ENCODE results near the gene ARL5B.
A peak's percentile ranks its signal among the peaks of the same experiment; 100 is the strongest.

The ARL5B gene

DNA sequence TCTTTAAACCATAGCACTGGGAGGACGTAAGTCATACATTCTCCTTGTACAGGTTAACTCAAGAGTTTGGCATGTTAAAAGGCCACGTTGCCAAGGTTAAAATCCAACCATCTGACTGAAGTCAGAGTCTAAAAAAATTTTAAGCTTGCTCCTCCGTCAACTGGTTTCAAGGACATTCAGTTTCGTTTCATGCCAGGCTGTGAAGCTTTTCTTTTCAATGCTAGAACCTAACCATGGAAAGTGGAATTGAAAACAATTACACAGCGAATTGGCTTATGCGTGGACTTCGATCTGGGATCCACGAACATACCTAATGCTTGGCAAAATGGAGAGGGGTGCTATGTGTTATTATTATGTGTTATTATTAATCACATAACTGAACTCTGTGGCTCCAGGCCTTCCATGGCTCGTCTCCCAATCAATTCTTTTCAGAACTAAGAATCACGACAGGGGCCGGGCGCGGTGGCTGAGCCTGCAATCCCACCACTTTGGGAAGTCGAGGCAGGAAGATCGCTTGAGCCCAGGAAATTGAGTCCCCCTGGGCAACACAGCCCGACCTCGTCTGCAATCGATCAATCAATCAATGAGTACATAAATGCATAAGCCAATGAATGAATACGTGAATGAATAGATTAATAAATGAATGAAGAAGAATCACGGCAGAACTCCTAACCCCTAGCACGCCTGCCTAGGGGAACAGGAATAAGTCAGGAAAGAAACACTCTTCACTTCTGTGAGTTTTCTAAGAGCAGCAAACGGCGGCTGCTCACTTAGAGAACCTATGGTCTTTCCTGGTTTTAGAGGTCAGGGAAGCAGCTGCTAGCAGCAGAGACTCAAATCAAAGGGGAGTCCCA, 733 bp upstream of the ARL5B start:
- peak in 1 of 2 donors; percentile 1 for DNase-seq (ENCODE audit: low read depth in 2 of 2)

DNA sequence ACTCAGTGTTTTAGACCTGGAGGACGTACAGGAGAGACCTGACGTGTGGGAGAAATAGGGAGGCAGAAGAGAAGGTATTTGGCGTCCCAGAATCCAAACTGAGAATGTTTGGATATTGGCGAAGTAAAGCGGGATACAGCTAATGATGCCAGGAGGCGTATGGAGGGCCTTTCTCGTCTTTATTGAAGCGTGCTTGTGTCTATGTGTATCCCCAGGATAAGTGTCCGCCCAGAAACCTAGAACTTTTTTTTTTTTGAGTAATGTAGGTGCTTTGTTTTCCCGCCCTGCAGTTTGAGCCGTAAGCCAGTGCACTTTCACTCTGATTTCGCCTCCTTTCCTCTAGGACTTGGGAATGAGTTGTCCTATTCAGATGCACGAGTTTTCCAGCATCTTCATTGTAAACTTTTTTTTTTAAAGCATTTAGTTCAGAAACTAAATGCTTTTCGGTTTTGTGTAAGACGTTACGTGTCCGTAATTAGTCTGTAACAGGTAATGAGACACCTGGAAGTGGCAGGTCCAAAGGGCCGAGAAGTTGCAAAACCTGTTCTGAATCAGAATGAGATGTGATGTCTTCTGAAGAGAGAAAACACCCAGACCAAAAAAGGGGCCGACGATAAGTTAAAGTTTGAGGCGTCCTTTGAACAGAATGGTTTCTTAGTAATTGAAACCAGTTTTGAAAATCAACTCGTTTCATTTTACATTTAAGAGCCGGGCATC, 746 bp downstream of the ARL5B start:
- DNase-seq (ENCODE audit: low read depth in 2 of 2): peak in 1 of 2 donors; percentile 1

DNA sequence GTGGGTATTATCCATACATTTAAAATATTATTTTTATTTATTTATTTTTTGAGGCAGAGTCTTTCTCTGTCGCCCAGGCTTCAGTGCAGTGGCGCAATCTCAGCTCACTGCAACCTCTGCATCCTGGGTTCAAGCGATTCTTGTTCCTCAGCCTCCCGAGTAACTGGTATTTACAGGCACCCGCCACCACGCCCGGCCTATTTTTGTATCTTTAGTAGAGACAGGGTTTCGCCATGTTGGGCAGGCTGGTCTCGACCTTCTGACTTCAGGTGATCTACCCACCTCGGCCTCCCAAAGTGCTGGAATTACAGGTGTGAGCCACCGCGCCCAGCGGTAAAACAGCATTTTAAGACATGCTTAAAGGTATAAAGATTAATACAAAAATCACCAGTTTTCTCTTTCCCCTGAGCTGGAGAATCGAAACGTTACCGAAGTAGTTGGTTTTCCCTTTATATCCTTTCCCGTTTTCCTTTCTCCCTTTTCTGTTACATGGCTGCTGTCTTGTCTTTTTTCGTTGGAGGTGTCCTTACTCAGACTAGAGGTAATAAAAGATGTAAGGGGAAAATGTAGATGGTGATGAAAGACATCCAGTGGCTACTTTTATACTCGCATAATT, 1.7 kb downstream of the ARL5B start:
- DNase-seq (ENCODE audit: low read depth in 2 of 2): no peak

DNA sequence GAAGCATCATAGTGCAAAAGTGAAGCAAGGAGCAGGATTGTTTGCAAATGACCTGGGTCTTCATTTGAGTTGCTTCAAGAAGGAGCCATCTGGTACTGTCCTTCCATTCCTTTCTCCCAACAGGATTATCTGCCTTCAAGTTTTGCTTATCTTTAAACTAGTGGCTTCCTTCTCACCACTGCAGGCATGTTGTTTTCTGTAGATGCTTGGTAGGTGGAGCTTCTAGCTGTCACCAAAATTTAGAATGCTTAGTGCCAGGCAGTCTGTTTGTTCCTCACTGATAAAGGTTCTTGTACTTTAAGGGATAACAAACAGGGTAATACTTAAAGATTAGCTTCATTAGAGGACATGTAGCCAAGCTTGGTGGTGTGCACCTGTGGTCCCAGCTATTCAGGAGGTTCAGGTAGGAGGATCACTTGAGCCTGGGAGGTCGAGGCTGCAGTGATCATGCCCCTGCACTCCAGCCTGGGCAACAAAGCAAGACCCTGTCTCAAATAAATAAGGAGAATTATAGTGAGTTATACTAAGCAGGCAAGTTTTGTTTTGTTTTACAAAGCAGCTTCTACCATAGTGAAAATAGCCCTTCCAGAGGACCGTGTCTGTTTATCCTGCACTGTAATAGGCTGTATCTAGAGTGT, 5.7 kb downstream of the ARL5B start:
- DNase-seq (ENCODE audit: low read depth in 2 of 2): no peak

DNA sequence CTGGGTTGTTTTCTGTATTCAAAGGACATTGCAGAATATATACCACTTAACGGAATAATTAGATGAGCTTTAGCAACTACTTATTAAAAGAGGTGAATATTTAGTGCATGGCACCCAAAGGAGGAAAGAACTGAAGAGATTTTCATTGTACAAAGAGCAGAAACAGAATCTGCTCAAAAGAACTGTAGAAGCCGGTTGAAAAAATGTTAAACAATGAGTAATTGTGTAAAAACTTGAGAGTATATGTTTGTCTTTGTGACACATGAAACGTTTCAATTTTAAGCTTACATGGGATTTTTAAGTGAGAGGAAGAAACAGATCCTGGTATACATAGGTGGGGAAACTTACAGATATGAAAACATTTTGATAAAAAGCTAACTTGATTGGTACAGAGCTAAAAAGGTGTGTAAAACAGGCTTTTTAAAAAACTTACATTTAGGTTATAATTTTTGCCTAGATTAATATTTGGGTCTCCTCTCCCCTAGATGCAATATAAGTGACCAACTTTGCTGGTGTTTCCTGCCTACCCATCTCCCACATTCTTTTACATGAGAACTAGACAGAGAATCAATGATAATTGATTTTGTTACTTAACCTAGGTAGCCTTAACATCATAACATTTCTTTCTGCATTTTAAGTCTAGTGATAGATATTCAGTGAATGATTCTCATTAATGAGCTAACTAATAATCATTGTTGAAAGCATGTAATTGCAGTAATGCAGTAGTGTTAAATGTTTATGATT, 6.8 kb downstream of the ARL5B start:
- DNase-seq (ENCODE audit: low read depth in 2 of 2): no peak

DNA sequence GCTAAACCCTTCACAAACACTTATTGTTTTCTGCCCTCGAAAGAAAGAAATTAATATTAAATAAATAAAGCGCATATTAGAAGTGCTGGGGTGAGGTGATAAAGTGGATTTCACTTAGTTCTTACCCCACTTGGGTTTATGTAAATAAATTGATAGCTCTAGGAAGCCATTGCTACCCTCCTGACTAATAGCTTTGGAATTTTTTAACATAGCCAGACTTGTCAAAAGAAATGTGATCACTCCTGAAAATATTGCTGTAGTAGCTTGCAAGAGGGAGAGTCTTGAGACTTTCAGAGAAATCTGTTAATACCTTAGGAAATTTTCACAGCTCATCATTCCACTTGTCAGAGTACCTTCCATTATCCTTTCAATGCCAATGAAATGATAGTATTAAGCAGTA, 7.6 kb downstream of the ARL5B start:
- DNase-seq (ENCODE audit: low read depth in 2 of 2): no peak

DNA sequence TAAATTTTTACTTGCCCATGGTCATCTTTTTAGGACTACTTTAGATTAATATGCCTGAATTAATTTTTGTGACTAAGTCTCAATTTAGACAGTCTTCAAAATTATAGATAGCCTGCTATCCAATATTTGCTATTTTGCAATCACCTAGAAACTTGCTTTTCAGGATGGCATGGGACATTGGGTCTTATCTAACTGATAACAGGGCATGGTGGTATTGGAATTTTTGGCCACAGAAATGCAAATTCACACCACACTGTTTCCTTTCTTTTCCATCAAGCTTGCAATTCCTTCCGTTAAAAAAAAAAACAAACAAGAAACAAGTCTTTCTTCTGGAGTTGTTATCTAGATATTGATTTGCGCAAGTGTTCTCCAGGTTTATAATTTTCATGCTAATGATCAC, 8.8 kb downstream of the ARL5B start:
- DNase-seq (ENCODE audit: low read depth in 2 of 2): no peak

DNA sequence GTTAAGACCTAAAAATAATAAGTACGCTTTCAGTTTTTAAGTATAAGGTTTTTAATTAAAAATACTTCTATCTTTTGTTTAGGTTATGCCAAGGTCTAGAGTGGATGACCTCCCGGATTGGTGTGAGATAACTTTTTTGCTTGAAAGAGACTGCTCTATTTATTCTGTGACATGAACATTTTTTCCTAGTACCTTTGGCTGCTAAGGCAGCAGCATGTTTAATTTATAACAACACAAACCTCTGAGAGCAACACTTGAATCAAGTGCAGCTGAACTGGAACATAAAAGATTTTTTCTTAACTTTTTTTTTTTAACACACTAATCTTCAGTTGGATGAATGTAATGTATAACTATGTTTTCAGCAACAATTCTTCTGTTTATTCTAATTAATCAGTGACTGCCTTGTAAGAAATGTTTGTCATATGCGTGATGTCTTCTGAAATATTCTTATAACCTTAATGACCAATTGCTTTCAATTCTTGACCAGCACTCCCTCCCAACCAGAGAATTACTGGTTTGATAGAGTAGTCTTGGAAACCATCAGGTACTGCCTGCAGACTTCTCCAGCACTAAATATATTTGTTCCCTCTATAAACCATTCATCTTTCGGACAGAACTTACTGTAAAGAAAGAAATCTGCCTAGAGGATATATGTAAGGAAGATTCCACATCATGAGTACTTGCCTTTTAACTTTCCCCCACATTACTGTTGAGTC, 16.0 kb downstream of the ARL5B start:
- DNase-seq (ENCODE audit: low read depth in 2 of 2): no peak

DNA sequence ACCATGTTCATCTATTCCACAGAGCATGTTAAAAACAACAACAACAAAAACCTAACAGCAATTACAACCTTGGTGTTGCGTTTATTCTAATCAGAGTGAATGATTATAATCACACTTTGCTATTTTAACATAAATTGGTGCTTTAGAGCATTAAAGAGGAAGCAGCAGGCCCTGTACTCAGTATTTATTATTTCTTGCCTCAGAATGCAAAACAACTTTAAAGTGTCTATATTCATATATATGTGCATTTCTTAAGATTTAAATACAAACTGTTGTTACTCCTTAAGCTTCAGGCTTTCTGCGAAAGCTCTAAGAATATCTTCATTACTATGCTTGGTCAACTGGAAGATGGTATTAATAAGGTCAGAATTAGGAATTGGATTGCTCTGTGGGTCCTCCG, 21.5 kb downstream of the ARL5B start:
- no peak for DNase-seq (ENCODE audit: low read depth in 2 of 2)

DNA sequence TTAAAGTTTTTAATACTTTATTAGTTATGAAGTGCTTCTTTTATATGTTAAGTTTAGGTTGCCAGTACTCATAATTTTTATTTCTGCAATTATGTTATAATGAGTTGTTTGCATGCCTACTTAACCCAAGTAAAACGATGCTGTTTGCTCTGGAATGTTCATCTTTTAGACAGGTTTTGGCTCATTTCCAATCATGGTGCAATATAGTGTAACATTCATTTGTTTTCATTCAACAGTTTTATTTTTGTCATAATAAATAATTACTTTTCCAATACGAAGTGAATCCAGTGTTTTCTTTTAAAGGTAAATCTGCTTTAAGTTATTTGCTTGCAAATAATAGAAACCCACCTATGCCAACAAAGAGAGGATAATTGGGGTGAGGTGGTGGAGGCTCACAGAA, 22.1 kb downstream of the ARL5B start:
- DNase-seq (ENCODE audit: low read depth in 2 of 2): no peak

DNA sequence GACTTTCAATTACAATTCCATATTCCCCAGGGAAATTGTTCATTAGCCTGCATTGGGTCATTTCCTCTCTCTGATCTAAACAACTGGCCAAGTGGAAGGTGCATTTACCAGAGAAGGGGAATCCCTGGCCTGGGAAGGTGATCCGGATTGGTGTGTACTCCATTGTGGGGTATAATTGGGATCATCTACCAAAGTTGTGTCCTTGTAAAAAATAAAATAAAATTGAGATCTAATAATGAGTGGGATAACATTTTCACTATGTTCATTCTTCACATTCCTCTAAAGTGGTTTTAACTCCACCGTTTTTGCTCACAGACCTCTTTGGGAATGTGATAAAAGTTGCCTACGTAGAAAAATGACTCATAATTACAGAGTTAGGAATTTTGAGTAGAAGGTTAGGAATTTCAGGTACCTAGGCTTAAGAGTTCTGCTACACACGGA, 22.8 kb downstream of the ARL5B start:
- no peak for DNase-seq (ENCODE audit: low read depth in 2 of 2)

DNA sequence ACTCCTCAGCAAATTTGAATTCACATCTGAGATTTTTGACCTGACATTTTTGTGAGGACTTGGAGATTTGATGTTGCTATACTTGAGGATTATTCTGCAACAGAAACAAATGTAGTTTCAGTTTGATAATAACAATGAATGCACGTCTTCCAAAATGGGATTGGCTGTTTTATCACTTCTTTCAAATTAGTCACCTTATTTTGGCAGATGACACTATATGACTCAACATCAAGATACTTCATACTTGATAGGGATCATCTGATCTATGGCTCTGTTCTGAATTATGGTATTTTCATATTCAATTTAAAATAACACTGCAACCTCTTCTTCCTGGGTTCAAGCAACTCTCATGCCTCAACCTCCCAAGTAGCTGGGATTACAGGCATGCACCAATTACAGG, 24.2 kb downstream of the ARL5B start:
- DNase-seq (ENCODE audit: low read depth in 2 of 2): no peak

DNA sequence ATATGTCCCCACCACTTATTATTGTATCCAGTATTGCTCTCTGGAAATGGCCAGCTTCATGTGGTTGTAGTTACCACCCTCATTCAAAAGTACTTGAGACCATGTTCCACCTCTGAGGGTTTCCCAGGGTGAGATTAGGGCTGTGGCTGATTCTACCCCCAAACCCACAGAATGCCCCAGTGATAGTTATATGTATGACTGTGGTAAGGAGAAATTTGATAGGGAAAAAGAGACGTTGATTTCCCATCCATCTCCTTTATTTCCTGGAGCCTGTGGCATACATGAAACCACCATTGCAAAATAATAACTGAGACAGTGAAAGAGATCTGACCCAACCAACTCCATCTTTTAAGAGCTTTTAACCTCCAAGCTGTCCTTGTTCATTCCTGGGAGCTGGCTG, 25.2 kb downstream of the ARL5B start:
- no peak for DNase-seq (ENCODE audit: low read depth in 2 of 2)

DNA sequence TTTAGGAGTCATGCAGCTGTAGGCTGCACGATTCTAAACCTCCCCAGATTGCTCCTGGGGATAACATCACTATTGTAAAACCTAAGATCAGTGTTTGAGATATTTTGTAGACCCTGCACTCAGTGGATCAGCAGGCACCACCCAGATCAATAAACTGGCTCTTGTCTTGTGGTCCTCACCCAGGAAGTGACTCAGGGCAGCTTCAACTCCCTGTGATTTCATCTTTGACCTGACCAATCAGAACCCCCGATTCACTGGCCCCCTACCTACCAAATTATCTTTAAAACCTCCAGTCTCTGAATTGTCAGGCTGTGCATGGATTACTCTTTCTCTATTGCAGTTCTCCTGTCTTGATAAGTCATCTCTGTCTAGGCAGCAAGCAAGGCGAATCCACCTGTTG, 25.7 kb downstream of the ARL5B start:
- DNase-seq (ENCODE audit: low read depth in 2 of 2): no peak

DNA sequence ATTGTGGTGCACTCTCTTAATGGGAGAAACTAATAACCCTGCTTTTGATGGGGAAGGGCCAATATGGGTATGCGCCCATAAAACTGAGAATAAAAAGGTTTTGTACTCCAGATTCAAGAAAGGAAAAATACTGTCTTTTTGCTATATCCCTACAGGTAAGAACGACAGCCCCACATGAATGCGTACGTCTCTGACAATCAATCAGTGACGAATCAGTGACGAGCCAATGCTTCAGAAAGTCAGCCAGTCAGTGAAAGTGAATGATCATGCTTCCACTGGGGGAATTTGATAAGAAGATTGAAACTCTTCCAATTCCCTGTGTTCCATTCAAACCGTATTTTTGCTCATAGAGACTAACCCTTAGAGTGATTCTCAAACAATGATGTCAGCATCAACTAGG, 26.3 kb downstream of the ARL5B start:
- no peak for DNase-seq (ENCODE audit: low read depth in 2 of 2)

DNA sequence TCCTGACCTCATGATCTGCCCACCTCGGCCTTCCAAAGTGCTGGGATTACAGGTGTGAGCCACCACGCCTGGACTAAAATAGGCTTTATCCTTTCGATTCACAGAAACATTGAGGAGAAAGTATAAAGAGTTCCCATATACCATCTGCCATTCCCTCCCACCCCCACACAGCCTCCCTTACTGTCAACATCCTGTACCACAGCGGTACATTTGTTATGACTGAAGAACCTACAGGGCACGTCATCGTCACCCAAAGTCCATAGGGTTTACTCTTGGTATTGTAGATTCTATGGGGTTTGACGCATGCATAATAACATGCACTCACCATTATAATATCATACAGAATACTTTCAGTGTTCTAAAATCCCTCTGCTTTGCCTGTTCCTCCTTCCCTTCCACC, 28.0 kb downstream of the ARL5B start:
- no peak for DNase-seq (ENCODE audit: low read depth in 2 of 2)

DNA sequence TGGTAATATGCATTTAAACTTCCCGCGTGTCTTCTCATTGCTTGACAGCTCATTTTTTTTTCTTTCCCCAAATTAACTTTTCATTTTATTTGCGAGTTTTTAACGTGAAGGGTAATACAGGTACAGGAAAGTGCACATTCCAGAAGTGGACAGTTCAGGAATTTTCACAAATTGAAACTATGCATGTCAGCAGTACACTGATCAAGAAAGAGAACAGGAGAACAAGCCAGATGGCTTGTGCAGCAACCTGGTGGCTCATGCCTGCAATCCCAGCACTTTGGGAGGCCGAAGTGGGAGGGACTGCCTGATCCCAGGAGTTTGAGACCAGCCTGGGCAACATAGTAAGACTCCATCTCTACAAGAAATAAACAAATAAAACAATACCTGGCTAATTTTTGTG, 28.5 kb downstream of the ARL5B start:
- DNase-seq (ENCODE audit: low read depth in 2 of 2): no peak

DNA sequence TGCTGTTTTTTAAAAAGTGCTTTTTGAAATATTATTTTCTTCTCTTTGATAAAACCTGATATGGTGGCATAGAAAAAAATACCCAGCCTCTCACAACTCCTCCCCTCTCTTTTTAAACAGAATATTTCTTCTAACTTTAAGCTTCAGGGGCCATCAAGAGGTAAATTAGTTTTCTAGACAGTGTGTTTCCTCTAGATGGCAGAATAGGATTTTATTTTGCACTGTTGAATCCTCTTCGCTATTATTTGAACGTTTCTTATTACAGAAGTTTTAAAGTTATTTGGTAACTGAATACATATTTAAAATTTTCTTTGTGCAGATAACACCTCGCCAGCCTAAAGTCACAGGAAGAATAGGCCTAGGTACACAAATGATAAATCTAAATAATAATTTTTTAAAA, 30.3 kb downstream of the ARL5B start:
- DNase-seq (ENCODE audit: low read depth in 2 of 2): no peak

DNA sequence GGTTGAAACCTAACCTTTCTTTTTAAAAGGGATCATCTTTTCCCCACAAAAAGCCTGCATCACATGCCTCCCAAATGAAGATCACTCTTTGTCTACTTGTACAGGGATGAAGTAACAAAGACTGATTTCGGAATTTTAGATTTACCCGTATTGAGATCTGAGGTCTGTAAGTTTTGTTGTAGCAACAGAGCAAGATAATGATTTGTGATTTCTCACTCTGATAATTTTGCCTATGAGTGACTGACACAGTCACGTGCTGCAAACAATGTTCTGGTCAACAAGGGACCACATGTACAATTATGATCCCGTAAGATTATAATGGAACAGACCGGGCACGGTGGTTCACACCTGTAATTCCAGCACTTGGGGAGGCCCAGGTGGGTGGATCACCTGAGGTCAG, 31.3 kb downstream of the ARL5B start:
- DNase-seq (ENCODE audit: low read depth in 2 of 2): no peak

DNA sequence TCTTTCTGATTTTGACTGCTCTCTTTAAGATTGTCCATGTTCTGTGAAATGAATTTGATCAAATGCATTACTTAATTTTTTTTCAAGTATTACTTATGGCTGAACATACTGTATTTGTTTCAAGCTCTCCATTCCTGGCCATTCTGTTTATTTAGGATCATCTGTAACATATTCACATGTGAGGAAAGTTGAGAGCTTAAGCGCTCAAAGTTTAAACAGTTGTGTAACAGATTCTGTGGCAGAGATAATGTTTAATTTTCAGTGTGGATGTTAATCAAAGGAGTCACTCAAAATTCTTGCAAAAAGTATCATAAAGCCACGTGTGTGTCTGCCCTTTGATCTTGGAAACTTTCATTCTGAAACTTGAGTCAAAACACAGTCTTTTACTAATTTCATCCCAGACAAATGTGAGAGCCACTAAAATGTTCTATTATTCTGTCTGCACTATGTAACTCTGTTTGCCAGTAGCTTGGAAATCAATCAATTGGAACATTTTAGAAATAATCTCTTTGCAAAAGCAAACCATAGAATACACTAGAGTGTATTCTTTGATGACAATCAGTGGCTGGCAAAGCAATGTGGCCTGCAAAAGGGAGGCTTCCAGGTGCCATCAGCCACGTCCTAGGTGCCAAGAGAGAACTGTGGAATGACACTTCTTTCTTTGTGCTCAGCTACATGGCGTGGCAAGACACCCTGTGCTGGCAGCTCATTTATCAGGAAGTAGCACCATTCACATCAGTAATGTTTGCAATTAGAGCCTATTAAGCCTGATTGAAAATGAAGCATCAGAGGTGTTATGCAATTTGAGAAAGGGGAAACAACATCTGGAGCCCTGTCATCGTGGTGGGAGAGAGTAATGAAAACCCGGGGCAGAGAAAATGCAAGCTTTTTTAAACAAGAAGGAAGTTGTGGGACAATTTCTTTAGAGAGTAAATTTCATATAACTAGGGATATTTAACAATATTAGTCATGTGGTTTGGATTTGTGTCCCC, 40.9 kb downstream of the ARL5B start:
- no peak for DNase-seq (ENCODE audit: low read depth in 2 of 2)
